Measurements from ENCODE around the gene GRM5. TPM values are rescaled to one million over a fixed set of nuclear protein-coding genes. Genes with fewer than 3 reads are reported as not detected.

Gene GRM5
- total RNA-seq, 1 experiment from 2014 or later, result not detected

DNA sequence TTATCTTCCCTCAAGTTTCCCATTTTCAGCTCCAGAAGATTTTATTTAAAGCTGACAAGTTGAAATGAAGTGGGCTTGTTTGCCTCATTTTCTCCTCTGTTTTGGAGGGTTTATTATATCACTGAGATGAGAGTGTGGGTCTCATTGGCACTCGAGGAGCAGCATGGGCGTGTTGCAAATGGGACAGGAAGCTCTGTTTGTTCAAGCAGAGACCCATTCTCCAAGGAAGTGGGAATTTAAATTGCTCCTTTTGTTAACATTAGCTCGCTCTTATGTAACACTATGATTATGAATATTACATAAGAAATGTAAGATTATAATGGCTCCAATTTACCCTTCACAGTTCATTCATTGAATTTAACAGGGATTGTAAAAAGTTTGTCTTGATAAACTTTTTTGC, 410.6 kb downstream of the GRM5 start:
- no peak overlapping the region for H3K4me2 ChIP-seq
- no peak for DNase-seq
- no peak overlapping the region for H3K27ac ChIP-seq
- CTCF ChIA-PET, result no interaction called here
- H3K9me2 ChIP-seq (ENCODE audit: insufficient read depth), result peaks cover under 1% of the 10 kb centered on the region; the same call in 1 of the 2 replicates
- H3K9me3 ChIP-seq (ENCODE audit: insufficient read depth, low read depth), result no peaks in the 10 kb centered on the region
- no peaks in the 10 kb centered on the region for H3K36me3 ChIP-seq (ENCODE audit: low read depth)
- no peak overlapping the region for H2AFZ ChIP-seq
- no peaks in the 10 kb centered on the region for H4K20me1 ChIP-seq (ENCODE audit: insufficient read depth)
- H3K27me3 ChIP-seq (ENCODE audit: insufficient read depth, low read depth), result no peaks in the 10 kb centered on the region
- BruUV-seq (replicated peaks), result no TSS peak
- H3K4me1 ChIP-seq (replicated peaks; ENCODE audit: insufficient read depth), result no peaks in the 10 kb centered on the region
- H3K79me2 ChIP-seq (ENCODE audit: low read depth), result no peaks in the 10 kb centered on the region
- TF ChIP-seq EZH2 (IDR thresholded peaks at IDR 0.05; ENCODE audit: low read depth), result no peak
- TF ChIP-seq, protein P1, sequence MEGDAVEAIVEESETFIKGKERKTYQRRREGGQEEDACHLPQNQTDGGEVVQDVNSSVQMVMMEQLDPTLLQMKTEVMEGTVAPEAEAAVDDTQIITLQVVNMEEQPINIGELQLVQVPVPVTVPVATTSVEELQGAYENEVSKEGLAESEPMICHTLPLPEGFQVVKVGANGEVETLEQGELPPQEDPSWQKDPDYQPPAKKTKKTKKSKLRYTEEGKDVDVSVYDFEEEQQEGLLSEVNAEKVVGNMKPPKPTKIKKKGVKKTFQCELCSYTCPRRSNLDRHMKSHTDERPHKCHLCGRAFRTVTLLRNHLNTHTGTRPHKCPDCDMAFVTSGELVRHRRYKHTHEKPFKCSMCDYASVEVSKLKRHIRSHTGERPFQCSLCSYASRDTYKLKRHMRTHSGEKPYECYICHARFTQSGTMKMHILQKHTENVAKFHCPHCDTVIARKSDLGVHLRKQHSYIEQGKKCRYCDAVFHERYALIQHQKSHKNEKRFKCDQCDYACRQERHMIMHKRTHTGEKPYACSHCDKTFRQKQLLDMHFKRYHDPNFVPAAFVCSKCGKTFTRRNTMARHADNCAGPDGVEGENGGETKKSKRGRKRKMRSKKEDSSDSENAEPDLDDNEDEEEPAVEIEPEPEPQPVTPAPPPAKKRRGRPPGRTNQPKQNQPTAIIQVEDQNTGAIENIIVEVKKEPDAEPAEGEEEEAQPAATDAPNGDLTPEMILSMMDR (conservative IDR thresholded peaks at IDR 0.05), result no peak
- POLR2A ChIA-PET (ENCODE audit: unreplicated experiment), result no interaction called here
- no peak overlapping the region for H3K4me3 ChIP-seq
- H3F3A ChIP-seq (ENCODE audit: insufficient read depth, low read depth), result no peaks in the 10 kb centered on the region
- intact Hi-C loops (cut with micrococcal nuclease; ENCODE audit: unreplicated experiment), result no loop called here

DNA sequence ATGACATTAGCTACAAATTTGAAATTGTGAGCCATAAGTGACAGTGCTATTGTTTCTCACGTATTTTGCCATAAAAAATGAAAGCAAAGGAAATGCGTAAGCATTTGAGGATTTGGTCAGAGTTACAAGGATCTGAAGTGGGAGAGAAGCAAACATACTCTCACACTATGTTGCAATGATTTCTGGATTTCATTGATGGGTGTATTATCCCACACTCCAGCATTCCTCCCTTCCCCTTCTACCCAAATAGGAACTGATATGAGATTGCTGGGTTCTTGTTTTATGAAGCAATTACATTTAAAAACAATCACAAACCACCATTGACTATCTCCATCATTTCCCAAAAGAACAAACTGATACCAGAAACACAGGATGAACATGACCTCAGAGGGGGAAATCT, 414.2 kb downstream of the GRM5 start:
- no peaks in the 10 kb centered on the region; the same call in 1 of the 2 replicates for H3K9me2 ChIP-seq (ENCODE audit: insufficient read depth)
- no TSS peak for BruUV-seq (replicated peaks)
- no peaks in the 10 kb centered on the region for H3K4me1 ChIP-seq (replicated peaks; ENCODE audit: insufficient read depth)
- H3K9me3 ChIP-seq (ENCODE audit: insufficient read depth, low read depth), result no peaks in the 10 kb centered on the region
- H3K79me2 ChIP-seq (ENCODE audit: low read depth), result no peaks in the 10 kb centered on the region
- ChIA-PET POLR2A (ENCODE audit: unreplicated experiment) (no interaction called here), CTCF (no interaction called here)
- no peak overlapping the region for H3K27ac ChIP-seq
- H3K4me2 ChIP-seq, result no peak overlapping the region
- no peaks in the 10 kb centered on the region for H4K20me1 ChIP-seq (ENCODE audit: insufficient read depth)
- H3K27me3 ChIP-seq (ENCODE audit: insufficient read depth, low read depth), result no peaks in the 10 kb centered on the region
- TF ChIP-seq, protein P1 (conservative IDR thresholded peaks at IDR 0.05), result no peak
- no peak for TF ChIP-seq EZH2 (IDR thresholded peaks at IDR 0.05; ENCODE audit: low read depth)
- no peaks in the 10 kb centered on the region for H3F3A ChIP-seq (ENCODE audit: insufficient read depth, low read depth)
- H3K36me3 ChIP-seq (ENCODE audit: low read depth), result no peaks in the 10 kb centered on the region
- no peak overlapping the region for H3K4me3 ChIP-seq
- no peak overlapping the region for H2AFZ ChIP-seq
- intact Hi-C loops (cut with micrococcal nuclease; ENCODE audit: unreplicated experiment), result no loop called here
- no peak for DNase-seq

DNA sequence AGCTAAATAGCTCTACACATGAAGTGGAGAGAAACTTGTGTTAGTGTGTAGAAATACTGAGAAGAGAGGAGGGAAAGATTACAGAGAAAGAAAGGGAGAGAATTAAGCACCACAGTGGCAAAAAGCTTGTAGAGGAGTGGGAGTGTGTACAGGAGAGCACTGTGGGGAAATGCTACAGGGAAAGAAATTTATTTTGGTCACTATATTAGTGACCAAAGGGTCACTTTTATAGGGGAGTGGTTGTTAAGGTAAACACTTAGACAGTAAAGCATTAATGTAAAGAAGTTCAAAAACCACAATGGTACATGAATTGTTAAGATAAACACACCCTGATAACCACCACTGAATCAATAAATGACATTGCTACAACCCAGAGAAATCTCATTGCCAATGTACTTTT, 421.1 kb downstream of the GRM5 start:
- H3K27ac ChIP-seq, result no peak overlapping the region
- ChIA-PET POLR2A (ENCODE audit: unreplicated experiment) (no interaction called here), CTCF (no interaction called here)
- H3K9me3 ChIP-seq (ENCODE audit: insufficient read depth, low read depth), result no peaks in the 10 kb centered on the region
- H3F3A ChIP-seq (ENCODE audit: insufficient read depth, low read depth), result no peaks in the 10 kb centered on the region
- H4K20me1 ChIP-seq (ENCODE audit: insufficient read depth), result no peaks in the 10 kb centered on the region
- no peak for DNase-seq
- H3K36me3 ChIP-seq (ENCODE audit: low read depth), result no peaks in the 10 kb centered on the region
- H3K4me3 ChIP-seq, result no peak overlapping the region
- H3K4me2 ChIP-seq, result no peak overlapping the region
- H2AFZ ChIP-seq, result 0 out of 2 replicates have a peak overlapping the region, but pooled peaks have one; percentile 13
- no TSS peak for BruUV-seq (replicated peaks)
- H3K27me3 ChIP-seq (ENCODE audit: insufficient read depth, low read depth), result no peaks in the 10 kb centered on the region
- no peaks in the 10 kb centered on the region for H3K4me1 ChIP-seq (replicated peaks; ENCODE audit: insufficient read depth)
- H3K79me2 ChIP-seq (ENCODE audit: low read depth), result no peaks in the 10 kb centered on the region
- TF ChIP-seq, protein P1 (conservative IDR thresholded peaks at IDR 0.05), result no peak
- TF ChIP-seq EZH2 (IDR thresholded peaks at IDR 0.05; ENCODE audit: low read depth), result no peak
- H3K9me2 ChIP-seq (ENCODE audit: insufficient read depth), result no peaks in the 10 kb centered on the region
- intact Hi-C loops (cut with micrococcal nuclease; ENCODE audit: unreplicated experiment), result no loop called here

Data from PC-9 (cell line).